ENCODE measurements around the gene TESMIN. TPM values are rescaled to one million over a fixed set of nuclear protein-coding genes. Genes with fewer than 3 reads are reported as not detected.

TESMIN gene
- total RNA-seq, 1 donor, result not detected

- TF ChIP-seq CTCF (IDR thresholded peaks at IDR 0.05; ENCODE audit: insufficient read depth, low read length), result no peak
These were observed 31.4 kb upstream of the TESMIN start for GRCh38 chr11:68782711-68783110.

GRCh38 chr11:68780829-68781228 is 29.5 kb upstream of the TESMIN start:
- DNase-seq (ENCODE audit: low read depth), result peak; percentile 6

More at GRCh38 chr11:68782711-68783110, 31.4 kb upstream of the TESMIN start:
- H3K4me3 ChIP-seq (ENCODE audit: low read depth, low read length), result no peak overlapping the region
- DNase-seq (ENCODE audit: low read depth), result no peak

GRCh38 chr11:68778205-68778604 is 26.9 kb upstream of the TESMIN start:
- no peak for TF ChIP-seq CTCF (IDR thresholded peaks at IDR 0.05; ENCODE audit: insufficient read depth, low read length)
- no peak for DNase-seq (ENCODE audit: low read depth)
- no peak overlapping the region for H3K4me3 ChIP-seq (ENCODE audit: low read depth, low read length)

More at GRCh38 chr11:68780829-68781228, 29.5 kb upstream of the TESMIN start:
- TF ChIP-seq CTCF (IDR thresholded peaks at IDR 0.05; ENCODE audit: insufficient read depth, low read length), result no peak
- no peak overlapping the region for H3K4me3 ChIP-seq (ENCODE audit: low read depth, low read length)

- no peak overlapping the region for H3K4me3 ChIP-seq (ENCODE audit: low read depth, low read length)
- TF ChIP-seq CTCF (IDR thresholded peaks at IDR 0.05; ENCODE audit: insufficient read depth, low read length), result no peak
- DNase-seq (ENCODE audit: low read depth), result no peak
These were observed 25.3 kb upstream of the TESMIN start for GRCh38 chr11:68776442-68777235.

GRCh38 chr11:68775951-68776388 is 24.6 kb upstream of the TESMIN start:
- H3K4me3 ChIP-seq (ENCODE audit: low read depth, low read length), result no peak overlapping the region
- no peak for TF ChIP-seq CTCF (IDR thresholded peaks at IDR 0.05; ENCODE audit: insufficient read depth, low read length)
- DNase-seq (ENCODE audit: low read depth), result no peak

GRCh38 chr11:68774194-68774585 is 22.9 kb upstream of the TESMIN start:
- DNase-seq (ENCODE audit: low read depth), result no peak
- no peak overlapping the region for H3K4me3 ChIP-seq (ENCODE audit: low read depth, low read length)
- TF ChIP-seq CTCF (IDR thresholded peaks at IDR 0.05; ENCODE audit: insufficient read depth, low read length), result no peak
